Astrocyte of the cerebellum (primary cell): Measurements from ENCODE around the gene TMPRSS11D.
A peak's percentile ranks its signal among the peaks of the same experiment; 100 is the strongest.

Source experiments
- DNase-seq: peaks from one replicate; pipeline ENCODE4 v3.0.0-alpha.2; 2011; ENCODE audit warnings: low read depth
- H3K4me3 ChIP-seq: 2 replicates; pipeline ENCODE4 v1.5.1; 2011; ENCODE audit warnings: mild to moderate bottlenecking, low read depth, low read length, moderate library complexity
- in situ Hi-C: cut with HindIII; loops from 2 replicates; pipeline ENCODE4 v1.10.0; 2017; ENCODE audit warnings: low sequenced_read_pairs
- TF ChIP-seq, protein P1 (sequence below): IDR thresholded peaks from 2 replicates; pipeline ENCODE4 v1.5.1; 2012; ENCODE audit warnings: low read length, low read depth, moderate library complexity, mild to moderate bottlenecking; ENCODE audit errors: missing control alignments

TMPRSS11D gene

GRCh38 chr4:67909905-67910584, 26.2 kb upstream of the TMPRSS11D start:
- TF ChIP-seq, protein P1, sequence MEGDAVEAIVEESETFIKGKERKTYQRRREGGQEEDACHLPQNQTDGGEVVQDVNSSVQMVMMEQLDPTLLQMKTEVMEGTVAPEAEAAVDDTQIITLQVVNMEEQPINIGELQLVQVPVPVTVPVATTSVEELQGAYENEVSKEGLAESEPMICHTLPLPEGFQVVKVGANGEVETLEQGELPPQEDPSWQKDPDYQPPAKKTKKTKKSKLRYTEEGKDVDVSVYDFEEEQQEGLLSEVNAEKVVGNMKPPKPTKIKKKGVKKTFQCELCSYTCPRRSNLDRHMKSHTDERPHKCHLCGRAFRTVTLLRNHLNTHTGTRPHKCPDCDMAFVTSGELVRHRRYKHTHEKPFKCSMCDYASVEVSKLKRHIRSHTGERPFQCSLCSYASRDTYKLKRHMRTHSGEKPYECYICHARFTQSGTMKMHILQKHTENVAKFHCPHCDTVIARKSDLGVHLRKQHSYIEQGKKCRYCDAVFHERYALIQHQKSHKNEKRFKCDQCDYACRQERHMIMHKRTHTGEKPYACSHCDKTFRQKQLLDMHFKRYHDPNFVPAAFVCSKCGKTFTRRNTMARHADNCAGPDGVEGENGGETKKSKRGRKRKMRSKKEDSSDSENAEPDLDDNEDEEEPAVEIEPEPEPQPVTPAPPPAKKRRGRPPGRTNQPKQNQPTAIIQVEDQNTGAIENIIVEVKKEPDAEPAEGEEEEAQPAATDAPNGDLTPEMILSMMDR, result peak; percentile 39
- no peak overlapping the region for H3K4me3 ChIP-seq
- in situ Hi-C loops, result no loop called here
- DNase-seq, result no peak

DNA sequence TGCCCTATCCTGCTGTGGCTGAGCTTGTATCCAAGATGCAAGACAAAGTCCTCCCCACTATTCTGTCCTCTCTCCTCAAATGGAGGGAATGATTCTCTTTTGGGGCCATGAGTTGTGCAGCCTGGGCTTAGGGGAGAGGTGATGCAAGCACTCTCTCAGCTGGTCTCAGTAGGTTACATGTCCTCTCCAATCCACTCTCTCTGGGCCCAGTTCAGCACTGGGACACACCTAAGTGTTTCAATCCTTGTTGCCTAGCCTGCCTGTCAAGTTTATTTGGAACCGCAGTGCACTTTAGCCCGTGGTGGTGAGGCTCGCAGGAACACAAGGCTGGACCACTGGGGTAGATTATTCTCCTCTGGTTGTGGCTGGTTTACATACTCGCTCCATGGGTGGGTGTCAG, 23.8 kb upstream of the TMPRSS11D start:
- no peak for DNase-seq
- TF ChIP-seq, protein P1, result no peak
- H3K4me3 ChIP-seq, result no peak overlapping the region
- in situ Hi-C loops, result no loop called here

DNA sequence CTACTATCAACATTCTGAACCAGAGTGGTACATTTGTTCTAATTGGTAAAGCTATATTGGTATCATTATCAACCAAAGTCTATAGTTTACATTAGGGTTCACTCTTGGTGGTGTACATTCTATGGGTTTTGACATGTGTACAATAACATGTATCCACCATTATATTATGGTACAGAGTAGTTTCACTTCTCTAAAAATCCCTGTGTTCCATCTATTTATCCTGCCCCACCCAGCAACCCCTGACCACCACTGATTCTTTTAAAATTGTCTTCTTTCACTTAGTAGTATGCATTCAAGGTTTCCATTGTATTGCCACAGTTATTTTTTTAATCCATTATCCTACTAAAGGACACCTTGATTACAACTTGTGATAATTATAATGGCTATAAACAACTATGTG, 15.3 kb upstream of the TMPRSS11D start:
- TF ChIP-seq, protein P1, result no peak

DNA sequence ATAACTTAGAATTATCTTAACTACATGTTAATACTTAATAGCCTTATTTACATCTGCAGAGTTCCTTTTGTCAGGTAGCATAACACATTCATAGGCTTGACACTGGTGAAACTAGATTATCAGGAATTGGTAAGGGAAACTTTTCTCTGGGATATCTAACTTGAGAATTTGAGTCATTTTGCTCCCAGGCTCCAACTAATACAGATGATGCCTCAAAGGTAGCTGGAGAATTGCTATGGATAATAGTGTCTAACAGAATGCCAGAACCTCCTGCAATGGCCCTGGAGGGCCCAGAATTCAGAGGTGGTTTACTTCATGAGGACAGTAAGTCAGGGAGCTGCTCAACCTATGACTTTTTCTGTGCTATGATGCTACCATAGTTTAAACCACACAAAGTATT, 13.9 kb upstream of the TMPRSS11D start:
- TF ChIP-seq, protein P1, result no peak
- in situ Hi-C loops, result no loop called here
- DNase-seq, result no peak

More for the DNA sequence above, 15.3 kb upstream of the TMPRSS11D start:
- H3K4me3 ChIP-seq, result no peak overlapping the region
- in situ Hi-C loops, result no loop called here
- DNase-seq, result no peak

DNA sequence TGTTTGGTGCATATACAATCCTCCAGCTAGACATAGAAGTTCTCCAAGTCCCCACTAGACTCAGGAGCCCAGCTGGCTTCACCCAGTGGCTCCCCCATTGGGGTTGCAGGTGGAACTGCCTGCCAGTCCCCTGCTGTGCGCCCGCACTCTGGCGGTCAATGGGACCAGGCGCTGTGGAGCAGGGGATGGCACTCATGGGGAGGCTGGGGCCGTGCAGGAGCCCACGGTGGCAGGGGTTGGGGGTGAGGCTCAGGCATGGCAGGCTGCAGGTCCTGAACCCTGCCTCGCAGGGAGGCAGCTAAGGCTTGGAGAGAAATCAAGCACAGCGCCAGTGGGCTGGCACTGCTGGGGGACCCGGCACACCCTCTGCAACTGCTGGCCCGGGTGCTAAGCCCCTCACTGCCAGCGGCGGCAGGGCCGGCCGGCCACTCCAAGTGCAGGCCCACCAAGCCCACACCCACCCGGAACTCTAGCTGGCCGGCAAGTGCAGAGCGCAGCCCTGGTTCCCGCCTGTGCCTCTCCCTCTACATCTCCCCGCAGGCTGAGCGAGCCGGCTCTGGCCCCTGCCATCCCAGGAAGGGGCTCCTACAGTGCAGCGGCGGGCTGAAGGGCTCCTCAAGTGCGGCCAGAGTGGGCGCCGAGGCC, 12.7 kb upstream of the TMPRSS11D start:
- TF ChIP-seq, protein P1, result no peak
- DNase-seq, result no peak
- in situ Hi-C loops, result no loop called here
- H3K4me3 ChIP-seq, result no peak overlapping the region

More for the DNA sequence above, 13.9 kb upstream of the TMPRSS11D start:
- H3K4me3 ChIP-seq, result no peak overlapping the region

- H3K4me3 ChIP-seq, result no peak overlapping the region
- DNase-seq, result no peak
- TF ChIP-seq, protein P1, result no peak
- in situ Hi-C loops, result no loop called here
Observed at GRCh38 chr4:67894659-67895058, 10.9 kb upstream of the TMPRSS11D start.
